ENCODE results near the gene CCT2.
A peak's percentile ranks its signal among the peaks of the same experiment; 100 is the strongest.

The CCT2 gene

DNA sequence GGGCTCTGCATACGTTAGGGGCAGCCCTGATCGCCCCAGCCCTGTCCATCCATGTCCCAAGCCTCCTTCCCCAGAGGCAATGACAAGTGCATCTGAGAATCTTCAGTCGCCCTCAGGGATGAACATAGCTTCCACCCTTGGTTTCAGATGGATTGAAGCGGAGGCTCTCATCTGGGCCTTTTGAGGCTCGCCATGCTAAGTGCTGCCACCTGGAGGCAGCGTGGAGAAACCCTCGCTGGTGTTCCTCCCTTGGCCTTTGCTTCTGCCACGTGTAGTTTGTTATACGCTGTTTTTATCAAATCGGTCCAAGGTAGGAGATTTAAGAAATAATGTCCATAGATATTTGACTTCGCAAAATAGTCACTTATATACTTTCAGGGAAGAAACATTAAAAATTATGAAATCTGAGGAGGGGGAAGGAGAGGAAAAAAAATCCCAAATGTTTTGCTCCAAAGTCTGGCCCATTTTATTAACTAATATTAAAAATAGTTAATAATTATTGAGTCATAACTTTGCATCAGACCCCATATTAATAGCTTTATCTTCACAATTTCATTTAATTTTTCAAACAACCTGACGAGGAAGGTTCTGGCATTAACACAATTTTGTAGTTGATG, 54.2 kb downstream of the CCT2 start:
- no peak overlapping the region for H3K4me3 Mint-ChIP-seq
- no peaks in the 10 kb centered on the region for H3K4me1 Mint-ChIP-seq
- DNase-seq (peak; percentile 33), ATAC-seq (replicated peaks) (peak; percentile 82 to 87)
- no peaks in the 10 kb centered on the region for H3K27me3 Mint-ChIP-seq
- no peaks in the 10 kb centered on the region for H3K9me3 Mint-ChIP-seq
- H3K27ac Mint-ChIP-seq = no peak overlapping the region
- no peaks in the 10 kb centered on the region for H3K36me3 Mint-ChIP-seq

DNA sequence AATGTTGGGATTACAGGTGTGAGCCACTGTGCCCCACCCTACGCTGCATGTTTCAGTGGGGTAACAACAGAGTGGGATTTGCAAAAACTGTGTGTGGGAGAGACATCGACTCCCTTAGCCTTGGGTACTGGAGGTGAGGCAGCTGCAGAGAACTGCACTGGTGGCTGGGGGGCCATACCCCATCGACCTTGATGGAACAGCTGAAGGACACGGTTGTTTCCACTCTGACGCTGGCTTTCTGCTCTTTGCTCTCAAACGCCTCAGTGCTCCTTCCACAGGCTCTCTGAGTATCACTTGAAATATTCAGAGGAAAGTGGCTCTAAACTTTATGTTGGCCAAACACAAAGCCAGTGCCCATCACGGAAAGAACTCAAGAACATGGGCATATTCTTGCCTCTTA, 56.3 kb downstream of the CCT2 start:
- no peak for ATAC-seq (replicated peaks)
- H3K4me1 Mint-ChIP-seq = no peaks in the 10 kb centered on the region
- H3K9me3 Mint-ChIP-seq = no peaks in the 10 kb centered on the region
- H3K4me3 Mint-ChIP-seq = no peak overlapping the region
- DNase-seq = no peak
- H3K27ac Mint-ChIP-seq = no peak overlapping the region
- H3K27me3 Mint-ChIP-seq = no peaks in the 10 kb centered on the region
- H3K36me3 Mint-ChIP-seq = no peaks in the 10 kb centered on the region

DNA sequence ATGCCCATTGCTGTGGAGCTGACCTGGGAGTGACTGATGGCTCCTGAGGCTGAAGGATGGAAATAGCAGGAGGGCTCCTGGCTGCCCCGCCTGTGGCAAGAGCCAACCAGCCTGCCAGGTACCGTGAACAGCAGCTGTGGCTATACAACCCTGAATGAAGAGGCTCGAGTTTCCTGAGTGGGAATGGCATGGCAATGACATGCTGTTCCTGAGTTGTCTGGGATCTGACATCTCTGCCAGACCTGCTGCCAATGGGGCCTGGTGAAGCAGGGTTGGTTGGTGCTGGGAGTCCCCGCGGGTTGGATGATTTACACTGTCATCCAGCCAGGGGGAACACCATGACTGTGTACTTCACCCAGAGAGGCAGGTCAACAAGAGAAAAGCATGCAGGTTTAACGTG, 57.3 kb downstream of the CCT2 start:
- Mint-ChIP-seq H3K27me3 (no peaks in the 10 kb centered on the region), H3K4me3 (no peak overlapping the region), H3K4me1 (no peaks in the 10 kb centered on the region), H3K27ac (no peak overlapping the region), H3K9me3 (no peaks in the 10 kb centered on the region), H3K36me3 (no peaks in the 10 kb centered on the region)
- no peak for DNase-seq
- peak in 1 of 2 donors; percentile 29 for ATAC-seq (replicated peaks)

DNA sequence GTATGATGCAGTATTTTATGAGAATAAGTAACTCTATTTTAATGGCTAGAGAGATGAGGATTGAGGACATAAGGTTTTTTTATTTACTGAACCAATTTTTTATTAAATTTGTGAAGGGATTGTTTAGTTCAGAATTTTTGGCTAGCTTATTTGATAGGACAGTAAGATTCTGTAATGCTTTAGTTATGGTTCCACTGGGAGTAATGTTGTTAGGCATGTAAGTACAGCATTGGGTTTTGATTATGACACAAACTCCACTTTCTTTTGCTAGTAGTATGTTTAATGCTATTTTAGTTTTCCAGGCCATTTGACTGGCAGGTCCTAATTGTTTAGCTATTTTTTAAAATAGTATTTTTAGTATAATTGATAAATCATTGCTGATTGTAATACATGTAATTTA, 59.3 kb downstream of the CCT2 start:
- no peaks in the 10 kb centered on the region for H3K36me3 Mint-ChIP-seq
- H3K27me3 Mint-ChIP-seq = peaks cover 0 to 5% of the 10 kb centered on the region in 2 donors
- no peaks in the 10 kb centered on the region for H3K9me3 Mint-ChIP-seq
- H3K27ac Mint-ChIP-seq = no peak overlapping the region
- no peak for ATAC-seq (replicated peaks)
- no peak overlapping the region for H3K4me3 Mint-ChIP-seq
- DNase-seq = no peak
- H3K4me1 Mint-ChIP-seq = no peaks in the 10 kb centered on the region

DNA sequence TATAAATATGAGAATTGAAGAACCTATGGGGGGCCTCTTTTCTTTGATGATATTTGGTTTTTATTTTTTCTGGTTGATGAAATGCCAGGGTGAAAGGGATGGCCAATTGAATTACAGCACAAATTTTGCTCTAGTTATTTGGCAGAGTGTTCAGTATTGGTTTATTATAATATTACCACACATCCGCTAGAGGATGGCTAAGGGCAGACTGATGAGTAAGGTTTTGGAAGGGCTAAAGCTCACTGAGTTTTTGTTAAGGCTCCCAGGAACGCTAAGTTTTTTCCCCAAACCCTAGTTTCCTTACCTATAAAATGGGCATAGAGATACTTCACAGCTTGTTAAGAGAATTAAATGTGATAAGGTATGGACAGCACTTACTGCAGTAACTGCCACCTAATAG, 59.8 kb downstream of the CCT2 start:
- Mint-ChIP-seq H3K36me3 (no peaks in the 10 kb centered on the region), H3K4me1 (no peaks in the 10 kb centered on the region)

DNA sequence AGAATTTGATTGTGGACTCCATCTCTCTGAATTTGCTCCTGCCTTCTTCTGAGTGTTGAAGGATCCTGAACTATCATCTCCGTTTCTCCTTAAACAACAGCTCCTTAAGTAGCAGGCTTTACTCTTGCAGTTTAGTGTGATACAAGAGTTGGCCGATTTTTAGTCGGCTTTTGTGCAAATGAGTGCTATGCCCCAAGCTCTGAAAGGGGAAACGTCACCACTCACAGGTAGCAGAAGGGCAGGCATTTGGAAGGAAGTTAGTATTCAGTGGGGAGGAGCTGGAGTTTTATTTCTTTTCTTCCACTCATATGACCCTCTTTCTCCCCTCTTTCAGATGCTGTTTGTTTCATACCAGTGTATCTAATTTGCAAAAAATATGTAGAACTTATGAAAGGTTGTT, 61.9 kb downstream of the CCT2 start:
- H3K4me3 Mint-ChIP-seq = no peak overlapping the region
- H3K4me1 Mint-ChIP-seq = no peaks in the 10 kb centered on the region
- DNase-seq (no peak), ATAC-seq (replicated peaks) (no peak)
- H3K27ac Mint-ChIP-seq = no peak overlapping the region
- peaks cover 0 to 5% of the 10 kb centered on the region in 2 donors for H3K27me3 Mint-ChIP-seq
- no peaks in the 10 kb centered on the region for H3K9me3 Mint-ChIP-seq
- no peaks in the 10 kb centered on the region for H3K36me3 Mint-ChIP-seq

More for the DNA sequence above, 59.8 kb downstream of the CCT2 start:
- DNase-seq = no peak
- Mint-ChIP-seq H3K27me3 (peaks cover 0 to 5% of the 10 kb centered on the region in 2 donors), H3K4me3 (no peak overlapping the region), H3K9me3 (no peaks in the 10 kb centered on the region), H3K27ac (no peak overlapping the region)
- ATAC-seq (replicated peaks) = no peak

DNA sequence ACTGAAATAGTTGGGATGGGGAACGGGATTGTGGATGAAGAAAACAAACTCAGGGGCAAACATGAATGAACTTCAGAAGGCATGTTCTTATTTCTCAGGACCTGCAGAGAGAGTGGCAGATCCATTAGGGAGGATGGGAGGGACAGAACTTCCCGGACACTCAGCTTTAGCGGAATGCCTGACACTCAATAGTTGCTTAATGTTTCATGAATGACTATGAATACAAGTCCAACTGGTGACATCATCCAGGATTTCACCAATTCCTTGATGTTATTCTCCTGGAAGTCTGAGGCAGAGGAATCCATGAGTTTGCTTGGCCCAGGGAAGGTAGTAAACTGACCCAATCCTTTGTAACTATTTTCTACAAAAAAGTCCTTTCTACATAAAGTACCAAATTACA, 63.2 kb downstream of the CCT2 start:
- ATAC-seq (replicated peaks) (no peak), DNase-seq (no peak)
- H3K27me3 Mint-ChIP-seq = peaks cover 0 to 5% of the 10 kb centered on the region in 2 donors
- H3K9me3 Mint-ChIP-seq = no peaks in the 10 kb centered on the region
- H3K27ac Mint-ChIP-seq = no peak overlapping the region
- no peak overlapping the region for H3K4me3 Mint-ChIP-seq
- no peaks in the 10 kb centered on the region for H3K36me3 Mint-ChIP-seq
- no peaks in the 10 kb centered on the region for H3K4me1 Mint-ChIP-seq

DNA sequence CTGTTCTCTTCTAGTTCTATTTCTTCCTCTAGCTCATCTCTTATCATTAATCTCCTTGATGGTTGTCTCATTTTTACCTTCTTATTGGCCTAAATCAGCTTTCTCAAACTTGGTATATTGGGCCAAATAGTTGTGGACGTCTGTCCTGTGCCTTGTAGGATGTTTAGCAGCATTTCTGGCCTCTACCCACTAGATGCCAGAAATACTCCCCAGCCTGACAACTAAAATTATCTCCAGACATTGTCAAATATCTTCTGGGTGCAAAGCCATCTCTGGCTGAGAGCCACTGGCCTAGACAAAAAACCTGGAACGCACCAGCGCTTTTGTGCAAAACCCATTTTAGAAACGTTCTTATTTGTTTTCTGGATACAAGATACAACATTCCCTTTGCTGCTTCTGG, 64.3 kb downstream of the CCT2 start:
- ATAC-seq (replicated peaks) (no peak), DNase-seq (no peak)
- Mint-ChIP-seq H3K27ac (no peak overlapping the region), H3K4me1 (no peaks in the 10 kb centered on the region), H3K9me3 (no peaks in the 10 kb centered on the region), H3K36me3 (no peaks in the 10 kb centered on the region), H3K27me3 (peaks cover 0 to 5% of the 10 kb centered on the region in 2 donors), H3K4me3 (no peak overlapping the region)

All from stimulated activated naive B cell treated with anti-CD40 and anti-IgM and Interleukin-4, amounts not matched to agents 10 μg/mL and 1 μg/mL and 100 μg/mL, for 72 hours (primary cell).